ENCODE measurements around the gene SYNPO. TPM values are rescaled to one million over a fixed set of nuclear protein-coding genes. Genes with fewer than 3 reads are reported as not detected.

The SYNPO gene
- total RNA-seq, 1 donor from 2014 or later: 0.41 TPM

GRCh38 chr5:150599281-150599680 lies 41.2 kb upstream of the SYNPO start:
- Mint-ChIP-seq H3K27me3 (ENCODE audit: insufficient read depth, low read depth) (peaks cover 8% of the 10 kb centered on the region), H3K9me3 (no peaks in the 10 kb centered on the region), H3K36me3 (no peaks in the 10 kb centered on the region), H3K4me3 (no peak overlapping the region), H3K4me1 (peaks cover 26% of the 10 kb centered on the region), H3K27ac (peak overlapping the region; percentile 53)
- TF ChIP-seq EZH2 (IDR thresholded peaks at IDR 0.05) (no peak), CTCF (IDR thresholded peaks at IDR 0.05) (no peak), EZH2phosphoT487 (IDR thresholded peaks at IDR 0.05) (no peak)
- Histone ChIP-seq H3F3A (ENCODE audit: low read depth) (no peaks in the 10 kb centered on the region), H3K9ac (no peak overlapping the region), H3K9me3 (ENCODE audit: low read depth) (no peaks in the 10 kb centered on the region), H3K27ac (no peak overlapping the region), H3K27me3 (no peaks in the 10 kb centered on the region), H3K4me1 (peaks cover 15% of the 10 kb centered on the region), H3K4me3 (no peak overlapping the region), H3K36me3 (no peaks in the 10 kb centered on the region), H4K20me1 (ENCODE audit: low read depth) (no peaks in the 10 kb centered on the region), H2AFZ (replicated peaks) (no peak overlapping the region), H3K4me2 (no peak overlapping the region), H3K79me2 (ENCODE audit: low read depth) (no peaks in the 10 kb centered on the region)
- no peak for DNase-seq (ENCODE audit: low spot score)

- Histone ChIP-seq H3K9ac (no peak overlapping the region), H4K20me1 (ENCODE audit: low read depth) (no peaks in the 10 kb centered on the region), H3K9me3 (ENCODE audit: low read depth) (no peaks in the 10 kb centered on the region), H3K4me3 (no peak overlapping the region), H3K36me3 (no peaks in the 10 kb centered on the region), H3K4me1 (peaks cover 15% of the 10 kb centered on the region), H2AFZ (replicated peaks) (no peak overlapping the region), H3K4me2 (no peak overlapping the region), H3F3A (ENCODE audit: low read depth) (no peaks in the 10 kb centered on the region), H3K27me3 (no peaks in the 10 kb centered on the region), H3K79me2 (ENCODE audit: low read depth) (no peaks in the 10 kb centered on the region), H3K27ac (no peak overlapping the region)
- H3K9me3 Mint-ChIP-seq: no peaks in the 10 kb centered on the region
- no peaks in the 10 kb centered on the region for H3K36me3 Mint-ChIP-seq
- H3K27ac Mint-ChIP-seq: peak overlapping the region; percentile 53
- TF ChIP-seq EZH2phosphoT487 (IDR thresholded peaks at IDR 0.05) (no peak), CTCF (IDR thresholded peaks at IDR 0.05) (no peak), EZH2 (IDR thresholded peaks at IDR 0.05) (no peak)
- no peak for DNase-seq (ENCODE audit: low spot score)
- peaks cover 19% of the 10 kb centered on the region for H3K4me1 Mint-ChIP-seq
- H3K4me3 Mint-ChIP-seq: no peak overlapping the region
- peaks cover 7% of the 10 kb centered on the region for H3K27me3 Mint-ChIP-seq (ENCODE audit: insufficient read depth, low read depth)
Observed at GRCh38 chr5:150599917-150600511, 40.4 kb upstream of the SYNPO start.

DNA sequence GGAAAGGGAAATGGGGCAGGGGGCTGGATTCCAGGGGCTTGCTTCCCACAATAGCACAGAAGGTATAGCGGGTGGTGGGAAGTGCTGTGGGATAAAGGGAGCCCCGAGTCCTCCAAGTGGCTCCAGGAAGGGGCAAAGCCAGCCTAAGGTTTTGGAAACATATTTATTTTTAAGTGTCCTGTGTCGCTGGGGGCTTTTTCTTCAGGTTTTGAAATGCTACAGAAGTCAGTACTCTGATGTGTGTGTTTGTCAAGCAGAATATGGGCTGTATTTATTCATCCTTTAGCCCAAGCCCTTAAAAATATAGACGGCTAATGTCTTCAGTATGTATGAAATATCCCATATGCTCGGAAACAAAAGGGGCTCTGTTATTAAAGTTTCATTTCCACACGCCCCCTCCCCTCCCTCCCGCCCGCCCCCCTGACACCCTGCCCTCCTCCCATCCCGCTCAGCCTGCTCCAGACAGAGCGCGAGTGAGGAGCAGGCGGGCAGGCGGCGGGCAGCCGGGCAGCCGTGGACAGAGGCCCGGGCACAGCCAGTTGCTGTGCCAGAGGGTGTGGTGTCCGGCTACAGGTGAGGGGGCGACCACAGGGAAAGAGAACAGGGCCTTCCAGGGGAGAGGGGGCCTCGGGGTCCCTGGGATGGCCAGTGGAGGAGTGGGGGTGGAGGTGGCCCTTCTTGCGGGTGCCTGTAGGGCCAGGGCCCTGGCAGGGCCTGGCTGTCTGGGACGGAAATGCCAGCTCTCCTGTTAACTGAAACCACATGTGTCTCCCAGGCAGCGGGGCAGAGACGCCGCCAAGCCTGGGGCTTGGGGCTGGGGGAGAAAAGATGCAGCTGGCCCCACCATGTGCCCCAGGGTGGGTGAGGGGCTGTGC lies 39.6 kb upstream of the SYNPO start:
- Histone ChIP-seq H3F3A (ENCODE audit: low read depth) (no peaks in the 10 kb centered on the region), H3K36me3 (no peaks in the 10 kb centered on the region), H3K9ac (no peak overlapping the region), H2AFZ (replicated peaks) (no peak overlapping the region), H3K4me2 (no peak overlapping the region), H3K79me2 (ENCODE audit: low read depth) (no peaks in the 10 kb centered on the region), H3K9me3 (ENCODE audit: low read depth) (no peaks in the 10 kb centered on the region), H3K27ac (no peak overlapping the region), H3K27me3 (no peaks in the 10 kb centered on the region), H3K4me1 (peaks cover 7% of the 10 kb centered on the region), H3K4me3 (no peak overlapping the region), H4K20me1 (ENCODE audit: low read depth) (no peaks in the 10 kb centered on the region)
- no peak for DNase-seq (ENCODE audit: low spot score)
- Mint-ChIP-seq H3K4me1 (peaks cover 16% of the 10 kb centered on the region), H3K27ac (peak overlapping the region; percentile 57), H3K4me3 (peak overlapping the region; percentile 46), H3K9me3 (no peaks in the 10 kb centered on the region), H3K27me3 (ENCODE audit: insufficient read depth, low read depth) (peaks cover 5% of the 10 kb centered on the region), H3K36me3 (no peaks in the 10 kb centered on the region)
- no peak for TF ChIP-seq CTCF (IDR thresholded peaks at IDR 0.05)
- TF ChIP-seq EZH2 (IDR thresholded peaks at IDR 0.05): no peak
- no peak for TF ChIP-seq EZH2phosphoT487 (IDR thresholded peaks at IDR 0.05)

Data from neural progenitor cell (in vitro differentiated cells).